SK-MEL-5 (cell line): ENCODE data around the gene ZMYND15. TPM values are rescaled to one million over a fixed set of nuclear protein-coding genes. Genes with fewer than 3 reads are reported as not detected.

Experiments used
- DNase-seq: peaks from one replicate; pipeline ENCODE4 v3.0.0-alpha.2; 2016; ENCODE audit warnings: low read depth, low spot score
- in situ Hi-C: cut with HindIII; loops from 2 replicates; pipeline ENCODE4 v1.10.0; 2016; ENCODE audit warnings: low sequenced_read_pairs, high pct_unique_total_duplicates, low pct_unique_long_range_greater_than_20kb
- total RNA-seq: library from RNA; depleted of rRNA; stranded (reverse); fragments of >200 nt; shearing (Covaris generic); gene quantifications from 2 replicates; pipeline ENCODE4 v1.2.3, GENCODE V29; 2014

The ZMYND15 gene
- total RNA-seq, 1 experiment from 2014 or later: not detected

GRCh38 chr17:4734857-4735475, 4.7 kb upstream of the ZMYND15 start:
- in situ Hi-C loops: no loop called here

GRCh38 chr17:4735876-4736651, 3.6 kb upstream of the ZMYND15 start:
- in situ Hi-C loops: no loop called here

More at GRCh38 chr17:4734857-4735475, 4.7 kb upstream of the ZMYND15 start:
- no peak for DNase-seq

GRCh38 chr17:4738136-4739121, 1.2 kb upstream of the ZMYND15 start:
- in situ Hi-C loops: no loop called here

More at GRCh38 chr17:4735876-4736651, 3.6 kb upstream of the ZMYND15 start:
- no peak for DNase-seq

GRCh38 chr17:4740025-4740351, 355 bp downstream of the ZMYND15 start:
- DNase-seq: no peak
- in situ Hi-C loops: no loop called here

More at GRCh38 chr17:4738136-4739121, 1.2 kb upstream of the ZMYND15 start:
- no peak for DNase-seq

- in situ Hi-C loops: no loop called here
- no peak for DNase-seq
Observed at GRCh38 chr17:4740584-4740983, 951 bp downstream of the ZMYND15 start.

GRCh38 chr17:4741544-4741943, 1.9 kb downstream of the ZMYND15 start:
- in situ Hi-C loops: no loop called here

GRCh38 chr17:4742133-4742532, 2.5 kb downstream of the ZMYND15 start:
- in situ Hi-C loops: no loop called here
- no peak for DNase-seq

More at GRCh38 chr17:4741544-4741943, 1.9 kb downstream of the ZMYND15 start:
- no peak for DNase-seq

- in situ Hi-C loops: no loop called here
- DNase-seq: no peak
Observed at GRCh38 chr17:4742629-4743028, 3.0 kb downstream of the ZMYND15 start.

- in situ Hi-C loops: no loop called here
- no peak for DNase-seq
Observed at GRCh38 chr17:4743216-4743615, 3.6 kb downstream of the ZMYND15 start.

GRCh38 chr17:4743898-4744297, 4.3 kb downstream of the ZMYND15 start:
- in situ Hi-C loops: no loop called here
- DNase-seq: no peak

GRCh38 chr17:4744999-4745969, 5.7 kb downstream of the ZMYND15 start:
- no peak for DNase-seq
- in situ Hi-C loops: no loop called here

- in situ Hi-C loops: no loop called here
- no peak for DNase-seq
Observed at GRCh38 chr17:4747847-4748246, 8.2 kb downstream of the ZMYND15 start.

GRCh38 chr17:4748686-4749085, 9.1 kb downstream of the ZMYND15 start:
- peak; percentile 11 for DNase-seq
- in situ Hi-C loops: no loop called here

- in situ Hi-C loops: no loop called here
- no peak for DNase-seq
Observed at GRCh38 chr17:4750606-4751005, 11.0 kb downstream of the ZMYND15 start.

GRCh38 chr17:4751932-4752331, 12.3 kb downstream of the ZMYND15 start:
- DNase-seq: no peak
- in situ Hi-C loops: no loop called here

GRCh38 chr17:4753392-4753791, 13.8 kb downstream of the ZMYND15 start:
- no peak for DNase-seq
- in situ Hi-C loops: no loop called here

GRCh38 chr17:4759776-4760236, 20.2 kb downstream of the ZMYND15 start:
- no peak for DNase-seq
- in situ Hi-C loops: no loop called here
